Activated T-cell treated with anti-CD3 and anti-CD28 coated beads for 48 hours (primary cell): ENCODE results near the gene PFKFB1.

Source experiments
- DNase-seq: peaks from one replicate; pipeline ENCODE4 v3.0.0-alpha.2; 2020; ENCODE audit warnings: low read depth

Gene PFKFB1

GRCh38 chrX:54922547-54922946 is 71.4 kb downstream of the PFKFB1 start:
- no peak for DNase-seq

GRCh38 chrX:54921427-54922021 is 72.5 kb downstream of the PFKFB1 start:
- peak; percentile 51 for DNase-seq

DNA sequence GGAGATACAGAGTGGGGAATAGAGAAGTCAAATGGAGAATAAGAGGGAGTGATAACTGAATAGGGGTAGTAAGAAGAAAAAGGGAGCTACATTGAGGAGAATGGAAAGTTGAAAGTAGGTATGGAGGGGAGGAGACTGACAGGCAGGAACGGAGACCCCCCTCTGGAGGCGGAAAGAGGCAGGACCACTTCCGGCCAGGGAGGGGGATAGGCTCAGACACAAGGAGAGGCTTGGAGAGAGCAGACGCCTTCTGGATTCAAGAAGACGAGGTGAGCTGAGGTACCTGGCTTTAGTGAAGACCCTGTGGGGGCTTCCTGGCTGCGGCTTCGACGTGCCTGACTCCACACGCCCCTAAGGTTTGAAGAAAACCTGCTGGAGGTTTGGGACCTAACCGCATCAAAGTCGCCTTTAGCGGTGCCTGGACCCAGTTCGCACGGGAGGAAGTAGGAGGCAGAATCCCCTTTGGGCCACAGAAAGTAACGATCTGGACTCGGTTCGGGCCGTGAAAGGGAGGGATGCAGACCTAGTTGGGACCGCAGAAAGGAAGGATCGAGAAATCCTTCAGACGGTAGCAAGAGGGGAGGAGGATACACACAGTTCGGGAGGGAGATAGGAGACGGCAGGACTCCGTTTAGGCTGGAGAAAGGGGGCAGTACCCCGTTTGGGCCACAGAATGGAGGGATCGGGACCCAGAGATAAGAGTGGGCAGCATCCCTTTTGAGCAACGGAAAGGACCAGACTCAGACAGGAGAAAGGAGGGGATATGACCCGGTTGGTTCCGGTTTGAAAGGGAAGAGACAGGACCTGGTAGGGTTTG is 73.2 kb downstream of the PFKFB1 start, which contains the start of gene TRO:
TRO (plus strand) TSS at position 215 of the 817 bp plus-strand sequence. CDS start 1,423 bp downstream, outside the sequence.
- peak; percentile 0 for DNase-seq

DNA sequence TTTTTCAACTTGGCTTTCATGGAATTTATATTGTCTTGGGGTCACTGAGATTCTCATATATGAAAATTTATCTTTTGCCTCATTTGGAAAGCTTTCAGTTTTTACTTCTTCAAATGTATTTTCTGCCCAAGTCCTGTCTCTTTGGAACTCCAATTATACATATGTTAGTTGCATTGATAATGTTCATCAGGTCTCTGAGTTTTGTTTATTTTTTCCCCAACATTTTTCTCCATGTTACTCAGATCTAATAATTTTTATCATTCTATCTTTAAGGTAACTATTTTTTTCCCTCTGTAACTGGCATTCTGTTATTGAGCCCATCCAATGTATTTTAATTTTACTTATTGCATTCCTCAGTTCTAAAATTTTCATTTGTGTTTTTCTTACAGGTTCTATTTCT is 84.0 kb downstream of the PFKFB1 start:
- no peak for DNase-seq

DNA sequence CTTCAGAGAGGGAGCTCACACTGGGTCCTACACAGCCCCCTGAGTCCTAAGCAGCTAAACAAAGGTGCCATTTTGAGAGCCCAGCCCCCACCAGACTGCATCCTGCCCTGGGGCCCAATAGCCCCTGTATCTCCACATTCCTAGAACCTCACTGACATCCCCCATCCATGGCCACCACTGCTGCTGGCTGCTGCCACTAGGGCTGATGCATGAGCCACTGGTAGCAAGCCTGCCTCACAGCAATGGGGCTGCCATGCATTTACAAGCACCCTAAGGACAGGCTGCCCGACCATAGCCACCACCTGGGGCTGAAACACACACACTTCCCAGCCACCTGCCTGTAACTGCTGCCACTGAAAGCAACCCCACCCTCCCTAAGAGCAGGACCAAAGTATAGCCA is 99.8 kb downstream of the PFKFB1 start:
- no peak for DNase-seq

- no peak for DNase-seq
Measured at GRCh38 chrX:54891573-54891972, 102.4 kb downstream of the PFKFB1 start.

DNA sequence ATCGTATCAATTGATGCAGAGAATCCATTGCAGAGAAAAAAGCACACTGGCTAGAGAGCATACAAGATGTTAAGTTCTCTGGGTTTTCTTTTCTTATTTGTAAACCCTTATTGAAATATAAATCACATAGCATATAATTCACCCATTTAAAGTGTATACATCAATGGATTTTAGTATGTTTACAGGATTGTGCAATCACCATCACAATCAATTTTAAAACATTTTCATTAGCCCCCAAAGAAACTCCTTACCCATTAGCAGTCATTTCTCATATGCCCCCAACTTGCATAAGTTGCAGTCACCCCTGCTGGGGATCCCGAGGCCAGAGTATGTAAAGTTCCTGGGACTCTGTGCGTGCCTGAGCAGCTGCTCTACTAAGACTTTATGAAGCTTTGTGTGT is 108.2 kb downstream of the PFKFB1 start:
- no peak for DNase-seq
